WTC11 (cell line): ENCODE results near the gene GALNTL6.

Experiments used
- ATF2 ChIP-seq: sonication (generic); formaldehyde crosslinking; IDR thresholded peaks from 2 replicates; pipeline ENCODE4 v1.8.1; 2022; ENCODE audit warnings: low read depth, missing genetic modification reagents, borderline replicate concordance
- CTCF ChIP-seq: fragments of 200-600 bp; IDR thresholded peaks from 2 replicates; pipeline ENCODE4 v1.8.0; 2022; ENCODE audit warnings: antibody characterized with exemption
- ETV6 ChIP-seq: sonication (generic); formaldehyde crosslinking; IDR thresholded peaks from 2 replicates; pipeline ENCODE4 v1.8.1; 2022; ENCODE audit warnings: mild to moderate bottlenecking, missing genetic modification reagents
- GRHL2 ChIP-seq: fragments of 250-450 bp; sonication (Bioruptor Pico); IDR thresholded peaks from 2 replicates; pipeline ENCODE4 v1.8.0; 2022; ENCODE audit warnings: mild to moderate bottlenecking, moderate library complexity; ENCODE audit not compliant: insufficient replicate concordance, severe bottlenecking
- MAX ChIP-seq: sonication (generic); formaldehyde crosslinking; IDR thresholded peaks from 2 replicates; pipeline ENCODE4 v1.8.0; 2022; ENCODE audit warnings: mild to moderate bottlenecking, missing genetic modification reagents
- MYBL2 ChIP-seq: sonication (generic); formaldehyde crosslinking; IDR thresholded peaks from 2 replicates; pipeline ENCODE4 v1.8.1; 2023; ENCODE audit warnings: mild to moderate bottlenecking, moderate library complexity, missing genetic modification reagents
- NFYB ChIP-seq: sonication (generic); formaldehyde crosslinking; conservative IDR thresholded peaks from 2 replicates; pipeline ENCODE4 v1.8.0; 2022; ENCODE audit warnings: low read depth, missing genetic modification reagents
- RELA ChIP-seq: sonication (generic); formaldehyde crosslinking; IDR thresholded peaks from 2 replicates; pipeline ENCODE4 v1.8.1; 2022; ENCODE audit warnings: missing genetic modification reagents, mild to moderate bottlenecking, borderline replicate concordance
- SP1 ChIP-seq: sonication (generic); formaldehyde crosslinking; conservative IDR thresholded peaks from 2 replicates; pipeline ENCODE4 v1.8.1; 2022; ENCODE audit warnings: missing genetic modification reagents
- TEAD4 ChIP-seq: sonication (generic); formaldehyde crosslinking; IDR thresholded peaks from 2 replicates; pipeline ENCODE4 v1.8.0; 2022; ENCODE audit warnings: mild to moderate bottlenecking, missing genetic modification reagents
- USF1 ChIP-seq: sonication (generic); formaldehyde crosslinking; IDR thresholded peaks from 2 replicates; pipeline ENCODE4 v1.8.0; 2022; ENCODE audit warnings: mild to moderate bottlenecking, missing genetic modification reagents
- USF2 ChIP-seq: sonication (generic); formaldehyde crosslinking; IDR thresholded peaks from 2 replicates; pipeline ENCODE4 v1.8.1; 2023; ENCODE audit warnings: mild to moderate bottlenecking, missing genetic modification reagents, moderate library complexity

- no peak for TF ChIP-seq CTCF
- TF ChIP-seq ATF2, result no peak
- no peak for TF ChIP-seq TEAD4
- TF ChIP-seq GRHL2, result no peak
- TF ChIP-seq USF1 (CRISPR knock-in tag), result no peak
- TF ChIP-seq RELA, result no peak
- TF ChIP-seq ETV6 (CRISPR knock-in tag), result no peak
- TF ChIP-seq NFYB (CRISPR knock-in tag), result no peak
- TF ChIP-seq MAX (CRISPR knock-in tag), result no peak
- TF ChIP-seq SP1, result no peak
- no peak for TF ChIP-seq MYBL2 (CRISPR knock-in tag)
- no peak for TF ChIP-seq USF2 (CRISPR knock-in tag)
Observed at GRCh38 chr4:172691552-172691951, 878.3 kb downstream of the GALNTL6 start.
